HG03354 (cell line): ENCODE measurements around the gene EBLN2.
"Not testable (repeated sequence)": the region's sequence is repeated elsewhere in the genome, so short reads cannot be mapped to it uniquely, and the experiment has no call there.

Experiments used
- ATAC-seq: cut with Tn5 transposase; IDR thresholded peaks from one replicate; pipeline ENCODE4 v1.9.1; 2021; ENCODE audit warnings: mild to moderate bottlenecking; ENCODE audit not compliant: unreplicated experiment, poor library complexity, severe bottlenecking

The EBLN2 gene

DNA sequence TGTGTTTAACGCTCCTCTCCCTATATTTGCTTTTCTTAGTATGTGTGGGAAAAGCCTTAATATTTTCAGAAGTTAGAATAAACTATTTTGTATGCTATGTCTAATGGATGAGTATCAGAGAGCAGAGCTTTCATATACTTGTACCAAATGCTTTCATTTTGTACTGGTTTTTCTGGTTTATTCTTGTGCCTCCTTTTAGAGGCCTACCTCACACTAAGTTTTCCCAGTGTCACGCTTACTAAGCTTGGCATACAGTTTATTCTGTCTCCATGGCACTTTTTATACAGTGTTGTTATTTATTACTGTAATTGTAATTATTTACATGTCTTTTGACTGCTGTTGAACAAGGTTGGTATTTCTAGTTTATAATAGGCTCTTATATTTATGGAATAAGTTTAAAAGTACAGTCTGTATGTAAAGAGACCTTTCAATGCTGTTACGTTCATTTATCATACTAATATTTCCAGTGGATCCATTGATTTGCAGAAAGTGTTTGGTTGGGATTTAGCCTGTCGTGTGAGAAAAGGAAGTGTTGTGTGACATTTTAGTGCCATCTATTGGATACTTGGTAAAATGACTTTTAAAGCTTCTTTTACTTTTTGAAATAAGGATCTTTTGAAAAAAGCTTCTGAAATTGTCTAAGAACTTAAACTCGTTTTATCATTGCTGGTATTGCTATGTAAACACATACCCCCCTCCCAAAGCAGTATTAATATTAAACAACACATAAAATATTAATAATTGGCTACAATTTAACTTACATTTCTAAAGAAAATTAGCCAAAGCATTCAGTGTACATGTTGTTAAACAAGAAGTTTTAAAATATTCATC lies 5.2 kb upstream of the EBLN2 start:
- no peak for ATAC-seq

DNA sequence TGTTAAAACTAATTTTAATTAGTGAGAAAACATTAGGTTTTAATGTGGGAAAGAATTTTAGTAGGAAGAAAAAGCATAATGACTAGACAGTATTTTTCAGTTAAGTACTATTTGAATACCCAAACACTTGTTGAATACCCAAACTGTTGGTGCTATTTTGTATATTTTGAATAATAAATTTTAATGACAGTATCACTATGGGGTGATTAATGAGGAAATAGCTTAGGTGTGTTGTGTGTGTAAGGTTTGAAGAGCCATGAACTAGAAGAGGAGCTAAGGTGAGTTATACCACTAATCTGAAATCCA lies 4.7 kb upstream of the EBLN2 start:
- ATAC-seq: no peak

GRCh38 chr3:73060302-73060723 lies 1.1 kb upstream of the EBLN2 start:
- no peak for ATAC-seq

- ATAC-seq: not testable (repeated sequence)
Measured at GRCh38 chr3:73066243-73066642, 4.8 kb downstream of the EBLN2 start.

DNA sequence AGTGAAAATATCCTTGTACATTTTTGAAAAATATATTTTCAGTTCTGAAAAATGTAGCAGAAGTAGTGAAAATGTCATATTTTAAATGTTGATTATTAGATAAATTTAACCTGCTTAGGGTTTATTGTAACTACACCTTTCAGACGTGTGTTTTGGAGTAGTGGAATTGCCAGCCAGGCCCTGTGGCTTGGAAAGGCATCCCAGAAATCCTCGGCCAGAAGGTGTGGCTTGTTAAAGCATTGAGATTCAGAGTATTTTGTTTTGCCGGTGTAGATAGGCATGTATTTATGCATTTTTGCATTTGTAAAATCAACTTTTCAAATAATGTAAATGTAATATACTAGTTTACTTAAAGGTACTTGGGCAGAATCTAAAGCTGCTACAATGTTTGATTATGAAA lies 7.0 kb downstream of the EBLN2 start:
- ATAC-seq: no peak

- ATAC-seq: no peak
Measured at GRCh38 chr3:73069187-73069586, 7.7 kb downstream of the EBLN2 start.

DNA sequence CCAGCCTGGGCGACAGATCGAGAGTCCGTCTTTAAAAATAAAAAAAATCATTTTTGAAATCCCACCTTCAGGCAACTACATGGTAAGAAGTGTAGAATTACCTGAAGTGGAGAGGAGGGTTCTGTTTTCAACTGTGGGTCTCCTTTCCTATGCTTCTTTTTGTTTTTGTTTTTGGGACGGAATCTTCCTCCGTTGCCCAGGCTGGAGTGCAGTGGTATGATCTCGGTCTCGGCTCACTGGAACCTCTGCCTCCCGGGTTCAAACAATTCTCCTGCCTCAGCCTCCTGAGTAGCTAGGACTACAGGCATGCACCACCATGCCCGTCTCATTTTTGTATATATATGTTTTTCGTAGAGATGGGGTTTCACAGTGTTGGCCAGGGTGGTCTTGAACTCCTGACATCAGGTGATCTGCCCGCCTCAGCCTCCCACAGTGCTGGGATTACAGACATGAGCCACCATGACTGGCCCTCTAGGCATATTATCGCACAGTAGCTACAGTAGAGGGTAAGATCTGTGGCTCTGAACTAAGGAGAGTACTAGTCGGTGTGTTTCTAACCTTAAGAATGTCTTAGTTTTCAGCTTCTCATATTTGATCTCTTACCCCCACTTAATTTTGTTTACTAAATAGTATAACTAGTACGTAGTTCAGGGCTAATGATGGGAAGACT lies 8.5 kb downstream of the EBLN2 start:
- ATAC-seq: no peak

DNA sequence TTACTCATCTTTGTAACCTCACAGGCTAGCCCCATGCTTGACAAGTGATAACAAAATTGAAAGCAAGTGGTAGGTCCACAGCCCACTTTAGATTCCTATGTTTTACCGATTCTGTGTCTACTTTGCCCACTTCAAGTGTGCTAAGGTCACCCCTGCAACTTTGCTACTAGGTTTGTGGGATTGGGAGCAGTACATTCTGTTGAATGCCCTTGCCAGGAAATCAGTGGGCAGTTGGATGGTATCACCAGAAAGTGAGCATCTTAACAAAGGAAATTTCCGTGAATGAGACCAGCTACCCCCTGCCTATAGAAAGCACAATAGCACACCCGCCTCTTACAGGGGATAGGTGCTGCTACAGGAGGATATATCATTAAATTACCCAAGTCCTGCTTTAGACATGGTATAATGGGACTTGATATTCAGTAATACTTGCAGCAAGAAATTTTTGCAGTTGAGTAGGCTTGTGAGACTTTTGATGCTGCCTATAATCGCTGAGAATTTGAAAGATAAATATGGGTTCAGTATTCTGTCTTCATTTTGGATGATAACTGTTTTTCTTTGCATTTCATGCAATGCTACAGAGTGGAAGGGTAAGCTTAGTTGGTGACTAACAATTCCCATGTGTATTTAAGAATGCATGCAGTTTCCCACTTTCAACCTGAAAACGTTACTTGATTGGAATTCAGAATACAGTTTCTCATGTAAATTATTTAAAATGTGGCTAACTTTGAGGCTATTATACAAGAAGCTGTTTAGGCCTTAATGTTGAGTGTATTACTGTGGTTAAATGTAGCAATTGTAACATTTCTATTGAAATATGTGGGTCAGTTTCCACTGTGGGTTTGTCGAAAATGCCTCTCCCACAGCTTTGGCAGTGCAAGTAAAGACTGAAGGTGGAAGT lies 9.5 kb downstream of the EBLN2 start:
- no peak for ATAC-seq

DNA sequence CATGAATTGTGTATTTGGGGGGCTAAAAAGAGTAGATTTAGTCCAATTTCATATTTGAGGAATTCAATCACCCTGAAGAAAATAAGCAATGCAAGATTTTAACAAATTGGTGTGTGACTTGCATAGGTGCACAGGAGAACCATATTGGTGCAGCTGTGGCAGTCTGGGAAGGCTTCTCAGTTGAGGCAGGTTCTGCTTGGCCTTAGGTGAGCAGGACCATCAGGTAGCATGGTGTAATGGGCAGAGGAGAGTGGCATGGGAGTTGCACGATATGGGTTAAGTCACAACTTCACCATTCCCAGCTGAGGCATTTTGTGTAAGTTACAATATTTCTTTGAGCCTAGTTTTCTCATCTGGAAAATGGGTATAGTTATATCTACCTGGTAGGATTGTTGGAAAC lies 10.5 kb downstream of the EBLN2 start:
- ATAC-seq: no peak

GRCh38 chr3:73072634-73073033 lies 11.2 kb downstream of the EBLN2 start:
- no peak for ATAC-seq

- ATAC-seq: no peak
Measured at GRCh38 chr3:73073091-73073707, 11.7 kb downstream of the EBLN2 start.

DNA sequence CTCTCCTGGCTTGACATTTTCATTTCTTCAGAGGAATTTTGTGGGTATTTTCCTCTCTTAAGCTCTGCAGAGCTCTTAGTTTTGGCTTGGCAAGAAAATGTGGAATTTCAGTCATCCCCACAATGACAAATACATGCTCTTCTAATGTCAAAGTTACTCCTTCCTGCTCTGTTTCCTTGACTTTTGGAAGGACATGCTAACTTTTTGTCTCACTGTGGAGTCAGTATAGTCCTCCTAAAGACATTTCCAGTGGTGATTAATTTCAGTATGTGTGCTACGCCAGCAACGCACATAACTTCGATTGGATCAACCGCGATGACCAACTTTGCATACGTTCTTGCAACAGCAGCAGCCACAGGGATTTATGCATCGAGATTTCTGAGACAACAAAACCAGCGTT lies 13.3 kb downstream of the EBLN2 start:
- ATAC-seq: no peak

DNA sequence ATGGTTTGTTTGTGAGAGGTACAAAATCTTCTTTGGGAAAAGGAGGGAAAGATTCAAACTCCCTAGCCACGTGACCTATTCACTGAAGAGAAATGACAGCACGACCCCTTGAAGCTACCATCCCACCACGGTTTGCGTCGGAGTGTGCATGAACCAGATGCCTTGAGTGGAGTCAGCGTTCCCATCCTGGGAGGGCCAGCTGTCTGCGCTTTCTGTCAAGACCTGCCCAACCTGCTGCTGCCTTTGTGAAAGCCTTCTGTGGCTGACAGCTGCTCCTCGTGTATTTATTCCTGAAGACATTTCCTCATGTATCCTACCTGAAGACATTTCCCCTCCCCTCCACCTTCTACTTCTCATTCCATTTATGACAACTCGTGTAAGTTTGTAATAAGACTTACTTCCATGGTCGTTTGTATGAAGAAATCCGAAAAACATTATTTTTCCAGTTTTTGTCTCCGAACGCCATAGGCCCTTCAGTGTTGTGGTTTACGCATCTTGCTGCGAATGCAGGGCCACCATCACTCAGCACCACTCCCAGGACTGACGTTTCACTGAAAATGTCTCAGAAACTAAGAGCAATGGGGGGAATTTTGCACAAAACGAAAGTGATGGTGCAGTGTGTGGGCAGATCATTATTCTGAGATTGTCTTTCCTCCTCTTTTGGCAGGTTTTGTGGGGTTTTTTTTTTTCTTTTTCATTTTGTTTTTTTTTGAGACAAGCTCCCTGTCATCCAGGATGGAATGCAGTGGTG lies 18.9 kb downstream of the EBLN2 start:
- ATAC-seq: no peak

DNA sequence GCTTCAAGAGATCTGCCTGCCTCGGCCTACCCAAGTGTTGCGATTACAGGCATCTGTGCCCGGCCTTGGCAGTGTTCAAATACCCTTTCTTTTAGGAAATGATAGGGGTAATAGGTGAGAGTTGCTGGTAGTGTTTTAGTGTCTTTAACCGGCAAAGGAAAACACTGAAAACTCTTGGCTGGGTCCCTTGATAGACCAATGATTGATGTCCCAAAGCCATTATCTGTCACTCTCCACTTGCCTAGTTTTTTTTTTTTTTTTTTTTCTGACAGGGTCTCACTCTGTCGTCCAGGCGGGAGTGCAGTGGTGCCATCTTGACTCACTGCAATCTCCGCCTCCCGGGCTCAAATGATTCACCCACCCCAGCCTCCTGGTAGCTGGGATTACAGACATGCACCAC lies 19.7 kb downstream of the EBLN2 start:
- no peak for ATAC-seq

GRCh38 chr3:73084170-73084569 lies 22.7 kb downstream of the EBLN2 start:
- ATAC-seq: no peak

DNA sequence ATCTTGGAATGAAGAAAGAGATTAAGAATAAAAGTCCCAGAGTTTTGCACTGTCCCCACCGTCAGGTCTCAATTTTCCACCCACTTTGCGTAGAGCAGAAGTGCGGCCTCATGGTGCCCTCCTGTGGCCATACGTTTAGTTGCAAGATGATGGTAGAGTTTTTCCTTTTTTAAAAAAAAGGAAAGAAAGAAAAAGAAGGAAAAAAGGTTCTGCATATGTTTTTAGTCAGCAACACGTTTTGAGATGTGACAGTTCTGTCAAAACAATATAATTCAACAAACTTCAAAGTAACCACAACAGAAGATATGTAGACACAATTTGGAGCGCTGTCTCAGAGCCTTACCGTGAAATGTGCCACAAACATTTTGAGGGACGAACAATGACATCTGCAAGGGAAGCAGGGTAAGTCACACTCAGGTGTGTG lies 24.6 kb downstream of the EBLN2 start:
- ATAC-seq: peak; percentile 55

DNA sequence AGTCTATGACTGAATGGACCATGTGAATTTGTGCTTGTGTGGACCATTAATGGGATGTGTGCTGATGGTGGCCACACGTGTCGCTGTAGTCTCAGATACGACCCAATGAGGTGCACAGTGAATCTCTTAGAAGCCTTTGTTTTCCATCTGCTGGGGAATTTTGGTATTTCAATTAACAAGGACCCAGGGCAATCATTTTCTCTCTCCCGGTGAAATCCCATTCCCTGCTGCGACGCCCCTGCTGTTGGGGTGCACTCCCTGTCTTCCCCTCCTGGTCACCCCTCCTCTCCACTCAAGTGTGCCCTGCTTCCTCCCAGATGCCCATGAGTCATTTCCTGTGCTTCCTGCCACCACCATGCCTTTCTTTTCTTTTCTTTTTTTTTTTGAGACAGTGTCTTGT lies 32.7 kb downstream of the EBLN2 start:
- ATAC-seq: no peak

- ATAC-seq: no peak
Measured at GRCh38 chr3:73094951-73095350, 33.5 kb downstream of the EBLN2 start.

DNA sequence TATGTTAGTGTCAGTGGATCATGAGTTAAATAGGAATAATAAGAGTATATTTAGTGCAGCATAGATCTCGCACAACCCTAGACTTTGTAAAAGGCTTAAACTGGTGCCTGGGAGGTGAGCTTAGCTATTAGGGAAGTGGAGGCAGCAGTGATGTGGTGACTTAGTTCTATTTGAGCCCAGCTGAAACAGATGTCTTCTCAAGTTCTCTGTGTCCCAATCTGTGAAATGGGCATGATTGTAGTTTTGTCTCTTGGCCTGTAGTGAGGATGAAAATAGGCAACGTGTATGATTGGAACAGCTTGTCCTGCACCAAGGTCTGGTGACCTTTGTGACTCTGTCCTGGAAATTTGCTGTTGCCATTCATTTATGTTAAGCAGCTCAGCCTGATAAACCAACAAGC lies 34.7 kb downstream of the EBLN2 start:
- ATAC-seq: no peak
